Left ventricle myocardium inferior (tissue), 1 donor: ENCODE measurements around the gene ZSCAN31. TPM values are rescaled to one million over a fixed set of nuclear protein-coding genes. Genes with fewer than 3 reads are reported as not detected.

Experiments
- DNase-seq: peaks from one replicate; pipeline ENCODE4 v3.0.0-alpha.2; 2020
- H3K27ac ChIP-seq: fragments of 200-600 bp; replicated peaks from 2 replicates; pipeline ENCODE4 v1.8.0; 2021
- H3K27me3 ChIP-seq: fragments of 200-600 bp; 2 replicates; pipeline ENCODE4 v1.8.0; 2021; ENCODE audit warnings: low read depth
- H3K36me3 ChIP-seq: fragments of 200-600 bp; 2 replicates; pipeline ENCODE4 v1.8.0; 2021
- H3K4me1 ChIP-seq: fragments of 200-600 bp; 2 replicates; pipeline ENCODE4 v1.8.0; 2021
- H3K4me3 ChIP-seq: fragments of 200-600 bp; 2 replicates; pipeline ENCODE4 v1.8.0; 2021; ENCODE audit warnings: mild to moderate bottlenecking, moderate library complexity
- H3K9me3 ChIP-seq: fragments of 200-600 bp; replicated peaks from 2 replicates; pipeline ENCODE4 v1.8.0; 2021
- CTCF ChIP-seq: fragments of 200-600 bp; IDR thresholded peaks from 2 replicates; pipeline ENCODE4 v1.8.0; 2021; ENCODE audit warnings: antibody characterized with exemption, mild to moderate bottlenecking, borderline replicate concordance
- intact Hi-C: fragments of 100-400 bp; cut with micrococcal nuclease; formaldehyde crosslinking; loops from one replicate; pipeline ENCODE4 v1.11.0; 2022
- total RNA-seq: library from RNA; stranded (reverse); fragmentation: NEBNext Ultra II Directional; extraction: Animal tissue kit (Norgen Biotek cat#: 25700); gene quantifications from one replicate; pipeline ENCODE4 v1.2.1, GENCODE V29; 2021
- donor health status: DM: no; HTN: yes; CAD: no; lungs with severe emphysema.

Gene ZSCAN31
- total RNA-seq, 1 donor from 2014 or later, result 8.0 TPM

DNA sequence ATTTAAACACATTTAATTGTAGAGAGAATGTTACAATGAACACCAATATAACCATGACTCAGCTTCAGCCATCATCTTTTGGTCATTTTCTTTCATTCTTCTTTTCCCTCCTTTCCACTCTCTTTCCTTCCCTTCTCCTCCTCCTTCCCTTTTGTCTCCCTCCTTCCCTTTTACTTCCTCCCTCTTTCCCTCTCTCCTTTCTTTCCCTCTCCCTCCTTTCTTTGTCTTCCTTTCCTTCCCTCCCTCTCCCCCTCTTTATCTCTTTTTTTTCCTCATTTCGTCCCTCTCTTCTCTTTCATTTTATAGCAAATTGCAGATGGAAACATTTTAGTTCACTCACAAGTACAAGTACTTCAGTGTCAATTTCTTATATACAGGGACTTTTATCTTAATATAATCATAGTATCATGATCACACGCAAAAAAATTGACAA, 15.6 kb upstream of the ZSCAN31 start:
- H3K27ac ChIP-seq, result peak overlapping the region; percentile 82
- H3K4me1 ChIP-seq, result peaks cover 59% of the 10 kb centered on the region
- no peak for TF ChIP-seq CTCF
- intact Hi-C loops, result loop anchor here (10.0 kb wide), 1 partner anchor 217 kb away; no protein-coding TSS in a partner anchor
- H3K27me3 ChIP-seq, result no peaks in the 10 kb centered on the region
- peak overlapping the region; percentile 12 for H3K4me3 ChIP-seq
- no peaks in the 10 kb centered on the region for H3K36me3 ChIP-seq
- H3K9me3 ChIP-seq, result no peaks in the 10 kb centered on the region
- no peak for DNase-seq

GRCh38 chr6:28351087-28351486, 15.1 kb upstream of the ZSCAN31 start:
- H3K27me3 ChIP-seq, result no peaks in the 10 kb centered on the region
- H3K4me3 ChIP-seq, result peak overlapping the region; percentile 82
- peaks cover 55% of the 10 kb centered on the region for H3K4me1 ChIP-seq
- intact Hi-C loops, result loop anchor here (10.0 kb wide), 1 partner anchor 216 kb away; no protein-coding TSS in a partner anchor
- H3K36me3 ChIP-seq, result no peaks in the 10 kb centered on the region
- no peaks in the 10 kb centered on the region for H3K9me3 ChIP-seq
- peak overlapping the region; percentile 82 for H3K27ac ChIP-seq
- TF ChIP-seq CTCF, result no peak
- DNase-seq, result no peak

DNA sequence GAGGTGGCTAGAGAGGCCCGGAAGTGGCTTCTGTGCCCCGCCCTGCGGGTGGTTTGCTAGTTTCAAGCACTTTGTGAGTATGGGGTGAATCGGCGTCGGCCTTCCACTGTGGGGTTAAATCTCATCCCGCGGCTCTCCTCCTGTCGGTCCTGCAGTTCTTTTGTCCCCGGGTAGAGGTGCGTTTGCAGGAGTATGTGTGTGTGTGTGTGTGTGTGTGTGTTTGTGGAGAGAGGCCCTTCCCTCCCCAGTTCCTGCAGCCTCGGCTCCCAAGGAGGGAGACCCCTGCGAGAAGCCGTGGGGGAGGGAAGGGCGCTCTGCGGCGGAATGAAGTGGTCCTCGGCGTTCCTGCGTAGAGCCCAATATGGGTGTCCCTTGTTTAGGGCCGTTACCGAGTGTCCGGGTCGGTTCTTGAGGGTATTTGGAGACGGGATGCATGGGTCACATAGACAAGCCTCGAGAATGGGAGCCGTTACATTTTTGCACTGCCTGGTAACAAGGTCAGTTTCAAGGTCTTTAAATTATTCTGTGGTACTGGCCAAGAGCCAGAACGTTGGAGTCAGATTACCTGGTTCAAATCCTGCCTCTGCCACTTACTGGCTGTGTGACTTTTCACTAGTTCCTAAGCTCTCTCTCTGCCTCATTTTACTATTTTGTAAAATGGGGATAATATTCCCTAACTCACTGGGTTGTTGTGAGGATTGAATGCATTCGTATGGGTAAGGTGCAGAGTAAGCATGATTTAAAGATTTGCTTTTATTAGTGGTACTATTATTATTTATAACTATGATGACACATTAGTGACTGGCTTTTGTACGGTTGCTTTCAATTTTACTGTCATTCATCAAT, 14.2 kb upstream of the ZSCAN31 start, which contains the start of gene ZKSCAN3:
ZKSCAN3 (plus strand) TSS at position 56 of the 846 bp plus-strand sequence. CDS start 9,640 bp downstream, outside the sequence.
- peak within 1 kb of the TSS; percentile 82 for H3K27ac ChIP-seq
- no peaks in the 10 kb centered on the region for H3K36me3 ChIP-seq
- peak within 1 kb of the TSS; percentile 82 for H3K4me3 ChIP-seq
- peak; percentile 85 for DNase-seq
- TF ChIP-seq CTCF, result no peak
- H3K27me3 ChIP-seq, result no peaks in the 10 kb centered on the region
- intact Hi-C loops, result loop anchor here (10.0 kb wide), 1 partner anchor 215 kb away; no protein-coding TSS in a partner anchor
- H3K4me1 ChIP-seq, result peaks cover 45% of the 10 kb centered on the region
- H3K9me3 ChIP-seq, result no peaks in the 10 kb centered on the region

DNA sequence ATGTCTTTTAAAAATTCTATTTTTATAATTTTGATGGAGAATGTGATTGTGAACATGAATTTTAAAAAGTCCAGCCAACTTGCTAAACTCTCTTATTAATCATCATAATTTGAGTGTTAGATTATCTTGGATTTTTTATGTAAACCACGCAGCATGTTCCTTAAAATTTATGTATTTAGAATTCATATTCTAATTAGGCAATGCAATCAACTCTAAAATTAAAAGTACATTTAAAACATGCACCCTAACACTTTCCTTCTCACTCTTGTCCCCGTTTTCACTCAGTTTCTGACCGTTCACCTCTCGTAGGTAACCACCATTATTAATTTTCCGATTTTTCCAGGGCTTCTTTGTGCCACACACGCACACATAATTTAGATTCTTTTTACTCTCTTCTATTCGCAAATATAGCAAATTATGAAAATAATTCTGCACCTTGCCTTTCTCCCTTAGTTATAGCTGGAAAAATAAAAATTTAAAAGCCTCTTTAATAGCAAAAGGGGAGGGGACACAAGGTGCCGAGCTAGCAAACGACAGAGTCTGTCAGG, 13.5 kb upstream of the ZSCAN31 start:
- H3K27ac ChIP-seq, result peak overlapping the region; percentile 82
- intact Hi-C loops, result no loop called here
- peaks cover 38% of the 10 kb centered on the region for H3K4me1 ChIP-seq

More for the DNA sequence above, 13.5 kb upstream of the ZSCAN31 start:
- no peaks in the 10 kb centered on the region for H3K9me3 ChIP-seq
- no peaks in the 10 kb centered on the region for H3K27me3 ChIP-seq
- no peak for DNase-seq
- H3K36me3 ChIP-seq, result no peaks in the 10 kb centered on the region
- no peak for TF ChIP-seq CTCF
- H3K4me3 ChIP-seq, result peak overlapping the region; percentile 82
